Thyroid gland (tissue), 4 donors: ENCODE data around the gene HHIPL1. TPM values are rescaled to one million over a fixed set of nuclear protein-coding genes. Genes with fewer than 3 reads are reported as not detected.

Source experiments
- DNase-seq, 2 donors: peaks; one replicate each; pipeline ENCODE4 v3.0.0-alpha.2; 2019
- H3K27ac ChIP-seq, 3 donors: fragments of 200-600 bp; sonication (generic); 1 replicate in 2 of 3; 2 replicates in 1 of 3; pipeline ENCODE4 v1.5.1; 2016 to 2019; ENCODE audit warnings: mild to moderate bottlenecking in 1 of 3, moderate library complexity in 1 of 3
- H3K27me3 ChIP-seq: fragments of 200-600 bp; sonication (generic); one replicate; pipeline ENCODE4 v1.5.1; 2019
- H3K36me3 ChIP-seq, 2 donors: fragments of 200-600 bp; sonication (generic); one replicate each; pipeline ENCODE4 v1.5.1; 2016 to 2019
- H3K4me1 ChIP-seq, 2 donors: fragments of 200-600 bp; sonication (generic); one replicate each; pipeline ENCODE4 v1.5.1; 2017 to 2019
- H3K4me3 ChIP-seq, 3 donors: fragments of 200-600 bp; sonication (generic); replicated peaks in 1 of 3; 1 replicate in 2 of 3; 2 replicates in 1 of 3; pipeline ENCODE4 v1.5.1; 2016; ENCODE audit warnings: mild to moderate bottlenecking in 1 of 3
- H3K9me3 ChIP-seq: fragments of 200-600 bp; sonication (generic); one replicate; pipeline ENCODE4 v1.5.1; 2017
- CTCF ChIP-seq, 6 experiments: fragments of 200-600 bp in 3 of 6; fragments of 450-650 bp in 3 of 6; sonication (generic) in 3 of 6; IDR thresholded peaks; one replicate each; pipeline ENCODE4 v1.5.1; 2016 to 2019; ENCODE audit warnings: antibody characterized with exemption in 6 of 6, mild to moderate bottlenecking in 2 of 6, inconsistent platforms in 1 of 6, moderate library complexity in 1 of 6
- POLR2A ChIP-seq, 2 donors: fragments of 450-650 bp; IDR thresholded peaks; one replicate each; pipeline ENCODE4 v1.6.1; 2017; ENCODE audit warnings: antibody characterized with exemption in 2 of 2, mild to moderate bottlenecking in 2 of 2, moderate library complexity in 1 of 2
- WGBS, 2 donors: methylation state at CpG; one replicate each; pipeline ENCODE4 v1.1.5; 2017; 5-methylcytosine and 5-hydroxymethylcytosine counted together
- intact Hi-C: fragments of 100-400 bp; cut with DNase I; formaldehyde crosslinking; loops from one replicate; pipeline ENCODE4 v1.15.1; 2023
- total RNA-seq, 4 donors: library from RNA; depleted of rRNA; stranded (reverse); fragments of >200 nt; gene quantifications; one replicate each; pipeline ENCODE4 v1.2.3, GENCODE V29; 2016

The HHIPL1 gene
- total RNA-seq, 4 donors from 2014 or later: 0.98 to 2.7 (median 1.1) TPM

- intact Hi-C loops: no loop called here
- Histone ChIP-seq H3K27me3 (no peaks in the 10 kb centered on the region), H3K4me3 (no peak overlapping the region), H3K4me1 (peaks cover 53 to 79% of the 10 kb centered on the region in 2 donors), H3K36me3 (no peaks in the 10 kb centered on the region), H3K9me3 (no peaks in the 10 kb centered on the region), H3K27ac (no peak overlapping the region)
- WGBS, 2 donors: 88 to 95% methylated on average over 17 to 19 of the region's 20 CpGs
- DNase-seq: no peak
- TF ChIP-seq POLR2A (IDR thresholded peaks at IDR 0.05) (no peak), CTCF (IDR thresholded peaks at IDR 0.05) (no peak)
These were observed 46.9 kb upstream of the HHIPL1 start for GRCh38 chr14:99597911-99598600.

- 70 to 74% methylated on average over 3 of the region's 3 CpGs for WGBS, 2 donors
- TF ChIP-seq CTCF (IDR thresholded peaks at IDR 0.05): no peak
- no peak for TF ChIP-seq POLR2A (IDR thresholded peaks at IDR 0.05)
- intact Hi-C loops: no loop called here
- DNase-seq: no peak
- peaks cover 53 to 81% of the 10 kb centered on the region in 2 donors for H3K4me1 ChIP-seq
- no peaks in the 10 kb centered on the region for H3K27me3 ChIP-seq
- H3K4me3 ChIP-seq: no peak overlapping the region
- H3K36me3 ChIP-seq: no peaks in the 10 kb centered on the region
- H3K9me3 ChIP-seq: no peaks in the 10 kb centered on the region
- peak overlapping the region in 1 of 3 donors; percentile 23 for H3K27ac ChIP-seq
These were observed 46.2 kb upstream of the HHIPL1 start for GRCh38 chr14:99598774-99599173.

GRCh38 chr14:99599393-99599792 is 45.5 kb upstream of the HHIPL1 start:
- H3K4me3 ChIP-seq: no peak overlapping the region
- H3K4me1 ChIP-seq: peaks cover 50 to 76% of the 10 kb centered on the region in 2 donors
- no peak for DNase-seq
- no peaks in the 10 kb centered on the region for H3K36me3 ChIP-seq
- no peaks in the 10 kb centered on the region for H3K27me3 ChIP-seq
- peak overlapping the region in 1 of 3 donors; percentile 23 for H3K27ac ChIP-seq
- TF ChIP-seq CTCF (IDR thresholded peaks at IDR 0.05): no peak
- TF ChIP-seq POLR2A (IDR thresholded peaks at IDR 0.05): no peak
- WGBS, 2 donors: 79 to 83% methylated on average over 6 of the region's 6 CpGs
- intact Hi-C loops: no loop called here
- H3K9me3 ChIP-seq: no peaks in the 10 kb centered on the region

- H3K4me1 ChIP-seq: peaks cover 41 to 66% of the 10 kb centered on the region in 2 donors
- TF ChIP-seq CTCF (IDR thresholded peaks at IDR 0.05) (no peak), POLR2A (IDR thresholded peaks at IDR 0.05) (no peak)
- peak overlapping the region; percentile 77 to 88 (median 87) for H3K27ac ChIP-seq
- no peak for DNase-seq
- H3K4me3 ChIP-seq: no peak overlapping the region
- no peaks in the 10 kb centered on the region for H3K9me3 ChIP-seq
- intact Hi-C loops: loop anchor here (10.0 kb wide), 1 partner anchor 84 kb away; the partner anchor contains the start of gene CYP46A1
- 86 to 97% methylated on average over 3 of the region's 3 CpGs for WGBS, 2 donors
- no peaks in the 10 kb centered on the region for H3K36me3 ChIP-seq
- no peaks in the 10 kb centered on the region for H3K27me3 ChIP-seq
These were observed 44.6 kb upstream of the HHIPL1 start for GRCh38 chr14:99600232-99600888.

GRCh38 chr14:99601361-99601831 is 43.5 kb upstream of the HHIPL1 start:
- Histone ChIP-seq H3K9me3 (no peaks in the 10 kb centered on the region), H3K36me3 (no peaks in the 10 kb centered on the region), H3K27me3 (no peaks in the 10 kb centered on the region), H3K4me1 (peaks cover 31 to 56% of the 10 kb centered on the region in 2 donors), H3K27ac (peak overlapping the region; percentile 77 to 88 (median 87)), H3K4me3 (no peak overlapping the region)
- DNase-seq: peak; percentile 86 to 87
- peak in 2 of 6 experiments; percentile 3 to 15 for TF ChIP-seq CTCF (IDR thresholded peaks at IDR 0.05)
- TF ChIP-seq POLR2A (IDR thresholded peaks at IDR 0.05): peak in 1 of 2 donors; percentile 66
- 33 to 42% methylated on average over 8 of the region's 8 CpGs for WGBS, 2 donors
- intact Hi-C loops: loop anchor here (10.0 kb wide), 1 partner anchor 83 kb away; the partner anchor contains the start of gene CYP46A1
